Stimulated activated CD4-positive, alpha-beta T cell treated with anti-CD3 and anti-CD28 coated beads, TNF-alpha, amount 100 ng/mL, for 24 hours (primary cell): ENCODE measurements around the gene CBFA2T3.
"Not testable (repeated sequence)": the region's sequence is repeated elsewhere in the genome, so short reads cannot be mapped to it uniquely, and the experiment has no call there.

Source experiments
- DNase-seq, 3 experiments: peaks; one replicate each; pipeline ENCODE4 v3.0.0-alpha.2; 2020; ENCODE audit warnings: low read depth in 3 of 3

Gene CBFA2T3

GRCh38 chr16:88891083-88891482 lies 85.9 kb downstream of the CBFA2T3 start:
- no peak for DNase-seq

GRCh38 chr16:88889702-88890352 lies 87.2 kb downstream of the CBFA2T3 start:
- not testable (repeated sequence) for DNase-seq

GRCh38 chr16:88888461-88889387 lies 88.3 kb downstream of the CBFA2T3 start:
- DNase-seq: no peak

- no peak for DNase-seq
These were observed 89.0 kb downstream of the CBFA2T3 start for GRCh38 chr16:88888057-88888456.

- no peak for DNase-seq
These were observed 90.0 kb downstream of the CBFA2T3 start for GRCh38 chr16:88886845-88887521.

- no peak for DNase-seq
These were observed 90.6 kb downstream of the CBFA2T3 start for GRCh38 chr16:88886420-88886844.

- DNase-seq: no peak
These were observed 91.2 kb downstream of the CBFA2T3 start for GRCh38 chr16:88885693-88886280.

GRCh38 chr16:88884569-88885271 lies 92.3 kb downstream of the CBFA2T3 start:
- no peak for DNase-seq

- DNase-seq: no peak
These were observed 93.1 kb downstream of the CBFA2T3 start for GRCh38 chr16:88883946-88884345.

GRCh38 chr16:88883117-88883895 lies 93.7 kb downstream of the CBFA2T3 start:
- DNase-seq: no peak

- DNase-seq: no peak
These were observed 94.5 kb downstream of the CBFA2T3 start for GRCh38 chr16:88882358-88883030.

- DNase-seq: no peak
These were observed 95.2 kb downstream of the CBFA2T3 start for GRCh38 chr16:88881675-88882357.

GRCh38 chr16:88881007-88881615 lies 95.9 kb downstream of the CBFA2T3 start:
- no peak for DNase-seq

- DNase-seq: no peak
These were observed 96.6 kb downstream of the CBFA2T3 start for GRCh38 chr16:88880226-88881006.

- DNase-seq: no peak
These were observed 97.3 kb downstream of the CBFA2T3 start for GRCh38 chr16:88879788-88880055.

- DNase-seq: no peak
These were observed 97.8 kb downstream of the CBFA2T3 start for GRCh38 chr16:88878967-88879787.

- no peak for DNase-seq
These were observed 98.7 kb downstream of the CBFA2T3 start for GRCh38 chr16:88878356-88878755.
